HL-60 (cell line): ENCODE data around the gene GALNT5.

Source experiments
- DNase-seq, 2 experiments: peaks; one replicate each; pipeline ENCODE4 v3.0.0-alpha.2; 2010 to 2020; ENCODE audit warnings: low read depth in 1 of 2, low spot score in 1 of 2
- H3K27ac ChIP-seq: fragments of 250-450 bp; sonication (Bioruptor Pico); replicated peaks from 2 replicates; pipeline ENCODE4 v1.5.1; 2020; ENCODE audit warnings: mild to moderate bottlenecking, moderate library complexity
- H3K27me3 ChIP-seq: fragments of 250-450 bp; sonication (Bioruptor Pico); 2 replicates; pipeline ENCODE4 v1.5.1; 2021; ENCODE audit warnings: mild to moderate bottlenecking, moderate library complexity; ENCODE audit not compliant: insufficient read depth, poor library complexity, severe bottlenecking
- H3K4me3 ChIP-seq: replicated peaks from 2 replicates; pipeline ENCODE4 v1.5.1; 2011; ENCODE audit warnings: mild to moderate bottlenecking, control low read depth, low read length; ENCODE audit not compliant: insufficient read depth
- CTCF ChIP-seq: IDR thresholded peaks from one replicate; pipeline ENCODE4 v1.5.1; 2011; ENCODE audit warnings: low read length, control low read depth, inconsistent platforms; ENCODE audit not compliant: insufficient read depth
- GABPA ChIP-seq: IDR thresholded peaks from 2 replicates; pipeline ENCODE4 v1.6.1; 2012; ENCODE audit warnings: low read depth
- POLR2AphosphoS5 ChIP-seq: IDR thresholded peaks from 2 replicates; pipeline ENCODE4 v1.6.1; 2012; ENCODE audit warnings: low read depth
- SPI1 ChIP-seq: IDR thresholded peaks from 2 replicates; pipeline ENCODE4 v1.6.1; 2012; ENCODE audit warnings: low read depth, mild to moderate bottlenecking, borderline replicate concordance
- TF ChIP-seq, protein P1 (sequence below): IDR thresholded peaks from 2 replicates; pipeline ENCODE4 v1.6.1; 2012; ENCODE audit warnings: low read depth; ENCODE audit not compliant: insufficient replicate concordance

Gene GALNT5

DNA sequence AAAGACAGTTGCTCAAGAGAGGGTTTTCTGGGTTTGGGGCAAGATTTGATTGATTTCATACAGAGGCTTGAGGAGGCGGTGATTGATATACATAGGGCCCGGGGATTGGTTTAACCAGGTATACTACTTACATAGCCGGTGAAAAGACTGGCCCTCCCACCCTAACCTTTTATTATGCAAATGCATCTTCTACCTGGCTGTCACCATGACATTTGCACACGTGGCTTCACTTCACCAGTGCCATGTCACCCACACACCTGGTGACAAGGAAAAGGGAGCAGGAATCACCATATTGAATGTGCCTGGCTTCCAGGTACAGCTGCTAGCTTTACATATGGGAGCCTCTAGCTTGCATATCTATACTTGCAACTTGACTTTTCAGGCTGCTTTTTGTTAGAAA is 58.4 kb downstream of the GALNT5 start:
- Histone ChIP-seq H3K27ac (no peak overlapping the region), H3K4me3 (no peak overlapping the region), H3K27me3 (peaks cover 12% of the 10 kb centered on the region)
- no peak for TF ChIP-seq GABPA
- TF ChIP-seq POLR2AphosphoS5: no peak
- TF ChIP-seq, protein P1, sequence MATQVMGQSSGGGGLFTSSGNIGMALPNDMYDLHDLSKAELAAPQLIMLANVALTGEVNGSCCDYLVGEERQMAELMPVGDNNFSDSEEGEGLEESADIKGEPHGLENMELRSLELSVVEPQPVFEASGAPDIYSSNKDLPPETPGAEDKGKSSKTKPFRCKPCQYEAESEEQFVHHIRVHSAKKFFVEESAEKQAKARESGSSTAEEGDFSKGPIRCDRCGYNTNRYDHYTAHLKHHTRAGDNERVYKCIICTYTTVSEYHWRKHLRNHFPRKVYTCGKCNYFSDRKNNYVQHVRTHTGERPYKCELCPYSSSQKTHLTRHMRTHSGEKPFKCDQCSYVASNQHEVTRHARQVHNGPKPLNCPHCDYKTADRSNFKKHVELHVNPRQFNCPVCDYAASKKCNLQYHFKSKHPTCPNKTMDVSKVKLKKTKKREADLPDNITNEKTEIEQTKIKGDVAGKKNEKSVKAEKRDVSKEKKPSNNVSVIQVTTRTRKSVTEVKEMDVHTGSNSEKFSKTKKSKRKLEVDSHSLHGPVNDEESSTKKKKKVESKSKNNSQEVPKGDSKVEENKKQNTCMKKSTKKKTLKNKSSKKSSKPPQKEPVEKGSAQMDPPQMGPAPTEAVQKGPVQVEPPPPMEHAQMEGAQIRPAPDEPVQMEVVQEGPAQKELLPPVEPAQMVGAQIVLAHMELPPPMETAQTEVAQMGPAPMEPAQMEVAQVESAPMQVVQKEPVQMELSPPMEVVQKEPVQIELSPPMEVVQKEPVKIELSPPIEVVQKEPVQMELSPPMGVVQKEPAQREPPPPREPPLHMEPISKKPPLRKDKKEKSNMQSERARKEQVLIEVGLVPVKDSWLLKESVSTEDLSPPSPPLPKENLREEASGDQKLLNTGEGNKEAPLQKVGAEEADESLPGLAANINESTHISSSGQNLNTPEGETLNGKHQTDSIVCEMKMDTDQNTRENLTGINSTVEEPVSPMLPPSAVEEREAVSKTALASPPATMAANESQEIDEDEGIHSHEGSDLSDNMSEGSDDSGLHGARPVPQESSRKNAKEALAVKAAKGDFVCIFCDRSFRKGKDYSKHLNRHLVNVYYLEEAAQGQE: no peak
- no peak for TF ChIP-seq CTCF
- TF ChIP-seq SPI1: no peak
- no peak for DNase-seq

- TF ChIP-seq POLR2AphosphoS5 (no peak), CTCF (no peak), GABPA (no peak), SPI1 (no peak)
- TF ChIP-seq, protein P1: no peak
Observed at GRCh38 chr2:157318884-157319283, 61.4 kb downstream of the GALNT5 start.

GRCh38 chr2:157319795-157320194 is 62.3 kb downstream of the GALNT5 start:
- Histone ChIP-seq H3K27me3 (peaks cover 12% of the 10 kb centered on the region), H3K4me3 (no peak overlapping the region), H3K27ac (no peak overlapping the region)
- TF ChIP-seq SPI1: no peak
- TF ChIP-seq, protein P1: no peak
- no peak for TF ChIP-seq POLR2AphosphoS5
- no peak for TF ChIP-seq CTCF
- no peak for TF ChIP-seq GABPA
- DNase-seq: no peak

More at GRCh38 chr2:157318884-157319283, 61.4 kb downstream of the GALNT5 start:
- Histone ChIP-seq H3K27me3 (peaks cover 12% of the 10 kb centered on the region), H3K4me3 (no peak overlapping the region), H3K27ac (no peak overlapping the region)
- no peak for DNase-seq
